Activated naive CD4-positive, alpha-beta T cell treated with anti-CD3 and anti-CD28 coated beads, Interleukin-2, amount 50 U/mL, for 72 hours (primary cell): ENCODE data around the gene RMDN2. TPM values are rescaled to one million over a fixed set of nuclear protein-coding genes. Genes with fewer than 3 reads are reported as not detected.

Experiments
- ATAC-seq, 2 donors: fragments of 150-1000 bp; cut with Tn5 transposase; 2 replicates each; pipeline ENCODE4 v1.10.0; 2021; ENCODE audit warnings: mild to moderate bottlenecking in 2 of 2, moderate library complexity in 2 of 2
- DNase-seq, 2 donors: peaks; one replicate each; pipeline ENCODE4 v3.0.0; 2021 to 2022; ENCODE audit warnings: low spot score in 2 of 2
- H3K27ac Mint-ChIP-seq, 2 donors: one replicate each; pipeline ENCODE4 v1.8.0; 2022; ENCODE audit warnings: mild to moderate bottlenecking in 2 of 2, mixed read lengths in 2 of 2
- H3K36me3 Mint-ChIP-seq, 2 donors: one replicate each; pipeline ENCODE4 v1.8.0; 2022; ENCODE audit warnings: mixed read lengths in 2 of 2
- H3K9me3 Mint-ChIP-seq, 2 donors: one replicate each; pipeline ENCODE4 v1.8.0; 2022; ENCODE audit warnings: mixed read lengths in 2 of 2
- total RNA-seq, 2 donors: library from RNA; stranded (reverse); gene quantifications; one replicate each; pipeline ENCODE4 v1.2.3, GENCODE V29; 2022

Gene RMDN2
- total RNA-seq, 2 donors from 2014 or later, result 0.75 to 1.5 TPM

DNA sequence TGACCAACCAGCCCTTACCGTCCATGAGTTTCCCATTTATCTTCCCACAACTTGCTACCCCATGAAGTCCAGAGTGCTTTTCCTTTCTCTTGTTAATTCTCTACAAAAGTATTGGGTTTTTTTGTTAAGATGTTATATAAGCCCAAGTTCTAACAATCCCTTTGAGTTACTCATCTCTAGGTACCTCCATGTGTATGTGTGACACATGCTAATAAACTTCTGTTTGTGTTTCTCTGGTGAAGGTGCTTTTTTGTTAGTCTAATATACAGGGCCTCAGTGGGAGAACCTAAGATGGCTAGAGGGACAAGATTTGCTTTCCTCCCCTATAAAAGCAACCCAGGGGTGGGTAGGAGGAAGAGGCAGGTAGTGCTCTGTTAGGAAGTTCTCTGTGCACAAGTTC, 31.8 kb upstream of the RMDN2 start:
- H3K27ac Mint-ChIP-seq, result peak overlapping the region in 1 of 2 donors; percentile 2
- no peaks in the 10 kb centered on the region for H3K36me3 Mint-ChIP-seq
- no peak for DNase-seq
- ATAC-seq, result no peak
- no peaks in the 10 kb centered on the region for H3K9me3 Mint-ChIP-seq

DNA sequence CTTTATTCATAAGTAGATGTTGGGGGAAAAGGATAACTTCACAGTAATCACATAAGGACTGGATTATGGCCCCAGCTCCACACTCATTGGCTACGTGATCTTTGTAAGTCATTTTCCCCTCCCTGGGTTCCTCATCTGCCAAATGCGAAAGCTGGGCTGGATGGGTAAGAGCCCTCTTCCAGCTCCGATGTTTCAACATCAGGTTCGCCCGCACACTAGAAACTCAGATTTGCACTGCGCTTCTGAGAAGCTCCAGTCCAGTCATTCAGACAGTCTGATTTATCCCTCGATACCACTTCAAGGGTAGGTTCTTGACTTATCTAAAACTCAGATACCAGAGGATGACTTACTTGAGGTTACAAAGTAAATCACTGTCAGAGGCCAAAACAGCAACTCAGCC, 31.0 kb upstream of the RMDN2 start:
- ATAC-seq, result peak; percentile 20 to 70
- H3K27ac Mint-ChIP-seq, result peak overlapping the region in 1 of 2 donors; percentile 2
- H3K9me3 Mint-ChIP-seq, result no peaks in the 10 kb centered on the region
- no peak for DNase-seq
- no peaks in the 10 kb centered on the region for H3K36me3 Mint-ChIP-seq

DNA sequence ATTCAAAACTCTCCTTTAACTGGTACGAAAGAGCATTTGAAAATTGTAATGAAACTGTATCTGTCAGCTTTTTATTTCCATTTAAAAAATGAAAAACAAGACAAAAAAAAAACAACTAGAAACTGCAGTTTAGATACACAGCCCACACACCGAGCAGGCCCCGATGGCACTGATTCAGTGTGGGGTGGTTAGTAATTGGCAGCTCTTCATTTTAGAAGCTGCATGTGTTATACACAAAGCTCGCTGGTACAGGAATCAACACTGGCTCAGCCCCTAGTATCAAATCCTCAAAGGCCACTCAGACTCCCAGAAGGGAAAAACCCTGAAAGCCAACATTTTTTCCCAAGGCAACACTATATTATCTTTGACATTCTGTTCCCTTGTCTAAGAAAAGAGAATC, 30.5 kb upstream of the RMDN2 start:
- ATAC-seq (no peak), DNase-seq (no peak)
- Mint-ChIP-seq H3K36me3 (no peaks in the 10 kb centered on the region), H3K9me3 (no peaks in the 10 kb centered on the region), H3K27ac (no peak overlapping the region)

DNA sequence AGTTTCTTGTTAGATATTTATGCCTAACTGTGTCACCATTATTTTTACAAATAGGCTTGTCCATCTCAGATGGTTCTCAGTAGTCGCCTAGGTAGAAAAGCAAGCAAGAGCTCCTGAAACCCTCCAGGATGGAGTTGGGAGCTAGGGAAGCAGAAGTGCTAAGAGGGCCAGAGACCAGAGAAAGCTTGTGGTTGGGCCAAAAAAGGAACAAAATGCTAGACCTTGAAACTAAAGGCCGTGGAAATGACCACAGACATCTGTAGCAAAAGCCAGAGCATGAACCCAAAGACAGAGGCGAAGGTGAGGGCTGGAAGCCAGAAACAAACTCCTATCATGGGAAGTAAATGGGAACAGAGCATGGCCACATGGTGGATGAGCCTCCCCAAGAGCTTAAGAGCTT, 29.9 kb upstream of the RMDN2 start:
- Mint-ChIP-seq H3K9me3 (peaks cover 0 to 4% of the 10 kb centered on the region in 2 donors), H3K36me3 (peaks cover 0 to 2% of the 10 kb centered on the region in 2 donors), H3K27ac (no peak overlapping the region)
- no peak for ATAC-seq
- no peak for DNase-seq

DNA sequence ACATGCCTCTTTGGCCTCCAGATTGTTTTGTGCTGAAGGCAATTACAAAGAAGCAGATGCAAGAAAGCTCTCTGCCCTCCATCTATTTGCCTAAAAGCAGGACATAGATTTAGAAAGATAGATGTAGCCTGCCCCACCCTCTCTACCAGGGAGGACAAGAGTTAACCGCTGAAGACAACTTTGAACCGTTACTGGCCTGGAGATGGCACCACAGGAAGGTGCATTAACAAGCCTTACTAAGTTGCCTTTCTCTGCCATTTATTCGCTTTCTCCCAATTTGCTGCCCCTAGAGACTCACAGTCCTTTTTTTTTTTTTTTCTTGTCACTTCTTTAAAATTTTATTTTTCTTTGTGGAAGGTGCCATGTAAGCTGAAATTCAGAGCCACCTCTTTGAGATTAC, 28.8 kb upstream of the RMDN2 start:
- DNase-seq (no peak), ATAC-seq (no peak)
- Mint-ChIP-seq H3K9me3 (peaks cover 0 to 5% of the 10 kb centered on the region in 2 donors), H3K27ac (no peak overlapping the region), H3K36me3 (peaks cover 0 to 5% of the 10 kb centered on the region in 2 donors)

DNA sequence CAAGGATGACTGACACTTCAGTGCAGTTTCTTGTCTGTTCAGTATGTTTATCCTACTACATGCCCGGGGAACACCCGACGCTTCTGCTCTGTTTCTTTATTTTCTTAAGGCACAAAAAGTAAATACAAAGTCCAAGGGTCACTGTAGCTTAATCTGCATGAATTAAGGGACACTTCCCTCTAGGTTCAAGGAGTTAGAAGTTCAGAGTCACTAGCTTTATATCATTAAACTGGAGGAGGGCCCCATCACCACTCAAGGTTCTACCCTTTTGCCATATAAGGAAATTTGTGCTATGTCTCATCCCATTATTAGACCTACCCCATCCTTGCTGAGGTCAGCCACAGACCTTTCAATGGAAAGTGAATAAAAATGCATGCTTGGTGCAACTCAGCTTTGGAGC, 27.6 kb upstream of the RMDN2 start:
- H3K9me3 Mint-ChIP-seq, result peaks cover 0 to 5% of the 10 kb centered on the region in 2 donors
- no peak overlapping the region for H3K27ac Mint-ChIP-seq
- peaks cover 0 to 5% of the 10 kb centered on the region in 2 donors for H3K36me3 Mint-ChIP-seq
- DNase-seq (no peak), ATAC-seq (no peak)

DNA sequence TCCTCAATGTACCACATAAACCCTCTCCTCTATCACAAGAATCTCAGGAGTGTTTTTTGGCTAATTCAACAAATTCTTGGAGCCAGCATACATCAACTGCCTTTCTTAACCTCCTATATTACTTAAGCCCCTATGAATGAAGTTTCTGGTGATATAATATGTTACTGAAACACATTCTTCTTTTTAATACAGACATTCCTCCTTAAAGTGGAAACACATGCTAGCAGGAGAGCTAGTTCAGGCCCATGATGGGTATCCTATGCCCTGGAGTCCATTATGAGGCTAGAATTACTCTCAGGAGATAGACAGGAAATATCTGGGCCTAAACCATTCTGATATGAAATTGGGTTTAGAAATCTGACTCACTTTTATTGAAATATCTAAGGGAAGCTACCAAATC, 26.6 kb upstream of the RMDN2 start:
- Mint-ChIP-seq H3K9me3 (peaks cover 0 to 5% of the 10 kb centered on the region in 2 donors), H3K36me3 (peaks cover 0 to 5% of the 10 kb centered on the region in 2 donors), H3K27ac (no peak overlapping the region)
- no peak for DNase-seq
- no peak for ATAC-seq

DNA sequence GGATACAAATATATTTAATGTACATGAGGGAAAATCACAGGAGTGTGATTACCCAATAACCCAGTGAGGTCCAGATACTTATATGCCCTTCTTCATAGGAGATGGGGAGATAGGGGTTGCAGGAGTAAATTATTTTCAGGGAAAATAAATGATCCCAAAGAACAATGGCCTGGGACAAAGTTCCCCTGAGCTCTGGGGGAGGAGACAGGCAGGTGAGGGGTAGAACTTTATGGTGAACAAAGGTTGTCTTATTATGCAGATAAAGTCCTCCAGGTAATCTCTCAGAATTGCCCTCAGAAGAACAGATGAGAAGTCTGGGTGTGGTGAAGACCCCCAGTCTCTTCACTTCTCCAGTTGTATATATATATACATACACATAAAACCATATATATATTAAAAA, 22.1 kb upstream of the RMDN2 start:
- ATAC-seq, result no peak
- H3K27ac Mint-ChIP-seq, result no peak overlapping the region
- DNase-seq, result no peak
- peaks cover 0 to 5% of the 10 kb centered on the region in 2 donors for H3K9me3 Mint-ChIP-seq
- H3K36me3 Mint-ChIP-seq, result peaks cover 0 to 5% of the 10 kb centered on the region in 2 donors

DNA sequence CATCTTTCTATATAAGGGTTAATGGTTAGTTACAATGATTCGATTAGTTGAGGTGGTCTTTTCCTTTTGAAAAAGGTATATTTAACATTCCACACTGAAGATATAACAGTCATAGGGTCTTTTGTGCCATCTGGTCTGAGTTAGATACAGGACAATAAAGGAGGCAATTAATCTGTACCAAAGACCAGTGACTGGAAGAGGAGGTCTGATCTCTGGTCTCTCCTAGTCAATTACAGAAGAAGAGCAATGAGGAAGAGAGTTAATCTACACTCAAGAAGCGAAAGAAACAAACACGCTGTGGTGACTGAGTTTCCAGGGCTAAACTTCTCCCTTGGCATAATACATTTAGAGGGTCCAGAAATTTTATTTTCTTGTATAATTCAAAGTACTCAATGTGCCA, 20.7 kb upstream of the RMDN2 start:
- Mint-ChIP-seq H3K9me3 (peaks cover 0 to 5% of the 10 kb centered on the region in 2 donors), H3K36me3 (peaks cover 0 to 5% of the 10 kb centered on the region in 2 donors), H3K27ac (no peak overlapping the region)
- ATAC-seq, result no peak
- no peak for DNase-seq

DNA sequence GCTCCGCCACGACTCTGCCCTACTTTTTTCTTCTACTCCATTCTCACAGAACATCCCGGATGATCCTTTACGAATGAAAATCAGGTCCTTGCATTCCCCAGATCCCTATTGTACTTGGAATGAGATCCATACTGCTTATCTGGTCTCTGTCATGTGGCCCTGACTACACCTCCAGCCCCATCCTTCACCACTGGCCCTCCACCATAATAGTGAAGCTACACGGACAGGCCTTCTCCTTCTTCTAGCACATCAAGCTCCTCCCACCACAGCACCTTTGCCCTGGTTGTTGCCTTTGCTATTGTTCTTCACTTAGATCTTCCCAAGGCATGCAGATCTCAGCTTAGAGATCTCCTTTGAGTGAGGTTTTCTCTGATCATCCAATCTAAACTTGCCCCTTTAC, 20.1 kb upstream of the RMDN2 start:
- no peak overlapping the region for H3K27ac Mint-ChIP-seq
- DNase-seq (no peak), ATAC-seq (no peak)
- H3K9me3 Mint-ChIP-seq, result peaks cover 0 to 3% of the 10 kb centered on the region in 2 donors
- peaks cover 0 to 5% of the 10 kb centered on the region in 2 donors for H3K36me3 Mint-ChIP-seq

DNA sequence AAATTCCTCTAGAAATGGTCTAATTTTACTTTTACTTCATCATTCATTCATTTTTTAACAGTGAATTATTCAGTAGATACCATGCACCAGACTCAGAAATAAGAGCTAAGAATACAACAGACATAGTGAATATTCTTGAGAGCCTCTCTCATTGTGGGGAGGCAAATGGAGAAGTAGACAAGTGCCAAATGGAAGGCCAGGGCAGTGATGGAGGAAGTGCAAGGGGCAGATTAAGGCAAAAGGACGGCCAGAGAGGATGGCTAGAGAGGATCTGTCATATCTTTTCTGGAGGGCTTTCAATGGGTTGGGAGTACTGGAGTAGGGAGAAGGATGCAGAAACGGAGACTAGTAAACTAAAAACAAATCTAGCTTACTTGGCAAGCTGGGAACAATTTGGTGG, 19.0 kb upstream of the RMDN2 start:
- Mint-ChIP-seq H3K9me3 (no peaks in the 10 kb centered on the region), H3K36me3 (no peaks in the 10 kb centered on the region), H3K27ac (no peak overlapping the region)
- ATAC-seq (no peak), DNase-seq (no peak)

DNA sequence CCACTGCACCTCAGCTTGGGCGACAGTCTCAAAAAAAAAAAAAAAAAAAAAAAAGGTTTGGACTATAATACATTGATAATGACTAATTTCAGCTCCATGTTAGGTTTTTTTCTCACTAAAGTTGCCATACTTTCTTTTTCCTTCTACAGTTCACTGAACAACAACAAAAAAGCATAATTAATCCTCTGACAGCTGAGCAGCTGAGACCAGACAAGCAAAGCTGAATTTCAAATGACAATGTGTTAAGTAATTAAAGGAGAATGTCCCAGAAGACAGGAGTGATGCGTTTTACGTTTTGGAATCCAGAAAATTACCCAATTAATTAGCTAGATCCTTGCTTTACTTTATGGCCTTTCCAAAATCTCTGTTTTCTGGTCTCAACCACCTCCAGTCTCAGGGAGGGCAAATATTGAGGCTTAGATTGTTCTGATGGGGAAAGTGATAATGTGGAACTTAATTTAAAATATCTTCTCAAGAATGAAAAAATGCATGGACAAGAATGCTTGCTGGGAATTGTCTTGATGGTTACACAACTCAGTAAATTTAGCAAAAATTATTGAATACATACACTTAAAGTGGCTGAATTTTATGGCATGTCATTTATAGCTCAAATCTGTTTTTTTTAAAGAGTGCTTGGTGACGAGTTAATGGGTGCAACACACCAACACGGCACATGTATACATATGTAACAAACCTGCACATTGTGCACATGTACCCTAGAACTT, 17.4 kb upstream of the RMDN2 start:
- Mint-ChIP-seq H3K27ac (no peak overlapping the region), H3K9me3 (no peaks in the 10 kb centered on the region), H3K36me3 (no peaks in the 10 kb centered on the region)
- no peak for ATAC-seq
- DNase-seq, result no peak

DNA sequence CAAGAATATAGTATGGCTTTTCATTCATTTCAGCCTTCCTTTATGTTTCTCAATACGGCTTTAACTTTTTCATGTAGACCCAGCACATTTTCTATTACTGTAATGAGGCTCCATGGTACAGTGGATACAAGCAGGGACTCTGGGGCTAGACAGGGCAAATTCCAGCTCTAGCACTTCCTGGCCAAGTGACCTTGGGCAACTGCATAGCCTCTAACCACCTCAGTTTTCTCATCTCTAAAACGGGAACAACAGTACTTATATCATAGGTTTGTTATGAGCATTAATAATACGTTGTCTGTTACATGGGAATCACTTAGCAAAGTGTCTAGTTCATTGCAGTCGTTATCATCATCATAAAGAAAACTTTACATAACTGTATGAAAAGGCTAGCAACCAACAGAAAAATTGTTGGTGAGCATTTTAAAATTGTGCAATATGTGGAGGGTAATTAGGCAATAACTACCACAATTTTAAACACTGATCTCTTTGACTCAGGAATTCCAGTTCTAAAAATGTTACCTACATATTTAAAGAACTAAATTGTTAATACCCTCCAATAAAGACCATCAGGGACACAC, 13.7 kb upstream of the RMDN2 start:
- no peaks in the 10 kb centered on the region for H3K9me3 Mint-ChIP-seq
- no peaks in the 10 kb centered on the region for H3K36me3 Mint-ChIP-seq
- ATAC-seq (no peak), DNase-seq (no peak)
- no peak overlapping the region for H3K27ac Mint-ChIP-seq

DNA sequence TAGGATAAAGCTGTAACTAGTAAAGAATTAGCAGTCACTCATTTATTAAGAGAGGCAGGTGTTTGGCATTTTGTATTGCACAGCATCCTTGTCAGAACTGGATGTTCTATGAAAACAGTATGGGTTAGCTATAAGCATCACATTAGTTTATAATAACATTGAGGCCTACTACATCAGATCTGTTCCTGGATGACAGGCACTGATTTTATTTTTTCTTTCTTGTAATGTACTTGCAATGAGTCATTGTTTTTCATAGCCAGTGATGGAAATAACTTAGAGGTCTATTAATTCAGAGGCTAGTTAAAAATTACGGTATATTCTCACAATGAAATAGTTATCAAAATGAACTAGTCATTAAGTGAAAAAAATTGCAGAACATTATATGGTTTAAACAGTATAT, 13.0 kb upstream of the RMDN2 start:
- ATAC-seq, result no peak
- no peak overlapping the region for H3K27ac Mint-ChIP-seq
- no peaks in the 10 kb centered on the region for H3K36me3 Mint-ChIP-seq
- no peaks in the 10 kb centered on the region for H3K9me3 Mint-ChIP-seq
- no peak for DNase-seq

DNA sequence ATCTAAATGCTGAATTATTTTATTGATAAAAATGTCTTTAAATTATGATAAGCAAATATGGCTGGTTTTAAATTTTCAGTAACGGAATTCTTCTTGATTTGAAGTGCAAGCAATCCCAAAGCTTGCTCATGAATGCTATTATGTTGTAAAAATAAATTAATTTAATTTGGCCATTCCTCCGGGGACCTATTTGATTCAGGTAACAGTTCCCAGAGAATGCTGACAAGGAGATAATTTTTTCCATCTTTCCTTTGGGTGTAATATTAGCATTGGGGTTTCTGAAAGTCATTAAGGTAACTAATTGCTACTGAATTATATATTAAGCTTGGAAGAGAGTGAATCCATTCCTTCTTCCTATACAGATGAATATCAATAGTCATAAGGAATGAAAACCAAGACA, 12.5 kb upstream of the RMDN2 start:
- DNase-seq (no peak), ATAC-seq (no peak)
- H3K36me3 Mint-ChIP-seq, result no peaks in the 10 kb centered on the region
- H3K27ac Mint-ChIP-seq, result no peak overlapping the region
- no peaks in the 10 kb centered on the region for H3K9me3 Mint-ChIP-seq

DNA sequence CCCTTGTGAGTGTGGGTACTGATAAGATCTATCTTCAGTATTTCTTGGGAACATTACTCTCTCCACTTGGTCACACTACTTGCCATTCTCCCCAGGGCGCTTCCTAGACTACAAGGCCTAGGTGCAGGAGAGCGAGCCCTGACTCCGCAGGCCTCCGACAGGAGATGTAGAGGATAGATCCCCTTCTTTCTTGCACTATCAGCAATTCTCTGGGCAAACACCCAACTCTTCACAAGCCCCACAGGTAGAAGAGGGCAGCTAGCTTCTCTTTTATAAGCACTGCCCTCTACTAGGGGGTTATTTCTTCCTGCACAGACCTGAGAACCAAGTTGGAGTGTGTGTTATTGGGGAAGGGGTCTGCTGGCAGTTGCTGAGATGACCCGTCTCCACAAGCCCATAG, 10.7 kb upstream of the RMDN2 start:
- Mint-ChIP-seq H3K36me3 (no peaks in the 10 kb centered on the region), H3K9me3 (no peaks in the 10 kb centered on the region), H3K27ac (no peak overlapping the region)
- DNase-seq, result no peak
- no peak for ATAC-seq

DNA sequence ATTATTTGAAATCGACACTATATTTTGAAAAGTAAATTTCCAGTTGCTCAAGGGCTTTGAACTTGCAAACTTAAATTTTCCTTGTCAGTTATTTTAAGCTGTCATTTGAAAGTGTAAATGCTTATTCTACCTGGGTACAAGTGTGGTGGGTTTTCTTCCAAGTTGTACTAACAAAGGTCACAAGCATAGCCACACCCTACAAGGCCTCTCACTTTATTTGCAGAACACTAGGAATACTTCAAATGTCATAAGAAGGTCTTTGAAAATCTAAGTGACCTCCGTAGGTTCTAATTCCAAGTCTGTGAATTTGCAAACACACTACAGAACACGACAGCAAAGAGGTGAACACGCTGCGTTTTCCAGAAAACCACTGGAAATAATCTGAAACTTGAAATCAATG, 9.3 kb upstream of the RMDN2 start:
- Mint-ChIP-seq H3K36me3 (no peaks in the 10 kb centered on the region), H3K27ac (no peak overlapping the region), H3K9me3 (no peaks in the 10 kb centered on the region)
- DNase-seq, result no peak
- no peak for ATAC-seq

DNA sequence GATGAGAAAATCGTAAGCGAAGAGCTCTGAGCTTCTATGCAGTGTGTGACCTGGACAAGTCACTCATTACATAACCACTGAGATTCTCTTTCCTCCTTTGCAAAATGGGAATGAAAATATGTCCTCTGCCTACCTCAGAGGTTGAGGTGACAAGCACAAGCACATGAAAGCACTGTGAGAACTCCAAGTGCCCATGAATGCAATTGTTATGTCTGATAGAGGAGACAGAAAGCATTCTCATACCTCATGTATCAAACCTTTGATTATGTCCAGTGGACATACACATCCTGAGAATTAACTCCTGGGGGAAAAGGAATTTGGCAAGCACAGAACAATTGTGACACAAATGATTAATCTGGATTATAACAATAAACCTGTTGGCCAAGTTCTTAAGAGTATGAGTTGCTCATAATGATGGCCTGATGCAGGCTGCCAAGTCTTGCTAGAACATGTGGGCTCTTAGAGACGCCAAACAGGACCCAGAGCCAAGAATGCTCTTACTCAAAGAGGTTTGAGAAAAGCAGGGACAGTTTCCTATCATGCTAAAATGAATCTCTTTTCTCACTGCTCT, 8.5 kb upstream of the RMDN2 start:
- ATAC-seq (no peak), DNase-seq (no peak)
- Mint-ChIP-seq H3K27ac (no peak overlapping the region), H3K36me3 (no peaks in the 10 kb centered on the region), H3K9me3 (no peaks in the 10 kb centered on the region)
